Hepatocyte (in vitro differentiated cells): ENCODE data around the gene CES3. TPM values are rescaled to one million over a fixed set of nuclear protein-coding genes. Genes with fewer than 3 reads are reported as not detected.

Source experiments
- DNase-seq: peaks from one replicate; pipeline ENCODE4 v3.0.0-alpha.2; 2016; ENCODE audit warnings: low spot score
- H2AFZ ChIP-seq: fragments of 200-600 bp; sonication (generic); 2 replicates; pipeline ENCODE4 v1.6.0; 2016; ENCODE audit warnings: antibody characterized with exemption, mild to moderate bottlenecking
- H3K27ac ChIP-seq: fragments of 200-600 bp; sonication (generic); 2 replicates; pipeline ENCODE4 v1.5.1; 2016; ENCODE audit warnings: mild to moderate bottlenecking
- H3K27me3 ChIP-seq: fragments of 200-600 bp; sonication (generic); 2 replicates; pipeline ENCODE4 v1.6.1; 2016
- H3K36me3 ChIP-seq: fragments of 200-600 bp; sonication (generic); replicated peaks from 2 replicates; pipeline ENCODE4 v1.5.1; 2016; ENCODE audit warnings: low read depth; ENCODE audit not compliant: insufficient read depth
- H3K4me1 ChIP-seq: fragments of 200-600 bp; sonication (generic); 2 replicates; pipeline ENCODE4 v1.5.1; 2016; ENCODE audit warnings: mild to moderate bottlenecking, moderate library complexity; ENCODE audit not compliant: insufficient read depth
- H3K4me2 ChIP-seq: fragments of 200-600 bp; sonication (generic); 2 replicates; pipeline ENCODE4 v1.6.0; 2016
- H3K4me3 ChIP-seq: fragments of 200-600 bp; sonication (generic); 2 replicates; pipeline ENCODE4 v1.5.1; 2016; ENCODE audit warnings: mild to moderate bottlenecking
- H3K79me2 ChIP-seq: fragments of 200-600 bp; sonication (generic); 2 replicates; pipeline ENCODE4 v1.6.0; 2017; ENCODE audit warnings: mild to moderate bottlenecking
- H3K9me2 ChIP-seq: fragments of 200-600 bp; sonication (generic); replicated peaks from 2 replicates; pipeline ENCODE4 v1.6.0; 2017; ENCODE audit warnings: mild to moderate bottlenecking; ENCODE audit not compliant: insufficient read depth
- H3K9me3 ChIP-seq: fragments of 200-600 bp; sonication (generic); 2 replicates; pipeline ENCODE4 v1.5.1; 2016; ENCODE audit warnings: low read depth, mild to moderate bottlenecking
- H4K20me1 ChIP-seq: fragments of 200-600 bp; sonication (generic); 2 replicates; pipeline ENCODE4 v1.6.0; 2016; ENCODE audit warnings: mild to moderate bottlenecking; ENCODE audit not compliant: insufficient read depth, poor library complexity, severe bottlenecking
- CTCF ChIP-seq: fragments of 200-600 bp; sonication (generic); IDR thresholded peaks from 2 replicates; pipeline ENCODE4 v1.5.1; 2016; ENCODE audit warnings: antibody characterized with exemption, mild to moderate bottlenecking; ENCODE audit not compliant: poor library complexity
- EZH2 ChIP-seq: fragments of 200-600 bp; sonication (generic); IDR thresholded peaks from 2 replicates; pipeline ENCODE4 v1.6.1; 2016; ENCODE audit warnings: antibody characterized with exemption, mild to moderate bottlenecking, borderline replicate concordance
- EZH2phosphoT487 ChIP-seq: fragments of 200-600 bp; sonication (generic); IDR thresholded peaks from one replicate; pipeline ENCODE4 v1.6.1; 2018; ENCODE audit warnings: antibody characterized with exemption, mild to moderate bottlenecking, low read depth, moderate library complexity; ENCODE audit not compliant: unreplicated experiment, severe bottlenecking
- WGBS: methylation state at CpG from one replicate; pipeline ENCODE4 v1.1.6; 2016; ENCODE audit warnings: low lambda C conversion rate; ENCODE audit errors: missing lambda C conversion rate; 5-methylcytosine and 5-hydroxymethylcytosine counted together
- polyA plus RNA-seq: library from polyadenylated mRNA; unstranded; fragments of >200 nt; fragmentation: Nextera tagmentation; extraction: Ambion mirVana; gene quantifications from 2 replicates; pipeline ENCODE4 v1.2.1, GENCODE V29; 2016
- total RNA-seq: library from RNA; depleted of rRNA; stranded (reverse); fragments of >200 nt; gene quantifications from 2 replicates; pipeline ENCODE4 v1.2.3, GENCODE V29; 2014

The CES3 gene
- total and polyA plus RNA-seq, 2 experiments from 2014 or later = 1.7 to 3.8 TPM

DNA sequence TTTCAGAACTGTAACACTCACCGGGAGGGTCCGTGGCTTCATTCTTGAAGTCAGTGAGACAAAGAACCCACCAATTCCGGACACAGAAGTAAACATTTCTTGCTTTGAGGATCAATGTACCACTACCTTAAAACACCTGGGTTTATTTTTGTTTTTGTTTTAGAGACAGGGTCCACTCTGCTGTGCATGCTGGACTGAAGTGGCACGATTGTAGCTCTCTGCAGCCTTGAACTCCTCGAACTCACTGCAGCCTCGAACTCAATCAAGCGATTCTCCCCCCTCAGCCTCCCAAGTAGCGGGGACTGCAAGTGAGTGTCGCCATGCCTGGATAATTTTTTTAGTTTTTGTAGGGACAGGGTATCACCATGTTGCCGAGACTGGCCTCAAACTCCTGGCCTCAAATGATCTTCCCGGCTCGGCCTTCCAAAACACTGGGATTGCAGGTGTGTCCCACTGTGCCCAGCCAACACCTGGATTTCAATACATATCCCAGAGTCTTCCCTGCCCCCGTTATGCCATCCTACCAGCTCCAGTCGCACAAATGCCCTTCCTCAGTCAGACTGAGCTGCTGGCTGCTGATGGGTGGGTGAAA is 14.3 kb downstream of the CES3 start:
- no peaks in the 10 kb centered on the region for H3K9me2 ChIP-seq
- no peak overlapping the region for H2AFZ ChIP-seq
- TF ChIP-seq EZH2 (no peak), CTCF (no peak), EZH2phosphoT487 (no peak)
- DNase-seq = no peak
- 92% methylated on average over 14 of the region's 14 CpGs for WGBS
- no peaks in the 10 kb centered on the region for H4K20me1 ChIP-seq
- no peaks in the 10 kb centered on the region for H3K9me3 ChIP-seq
- H3K79me2 ChIP-seq = no peaks in the 10 kb centered on the region
- no peaks in the 10 kb centered on the region for H3K27me3 ChIP-seq
- no peak overlapping the region for H3K4me2 ChIP-seq
- no peaks in the 10 kb centered on the region for H3K36me3 ChIP-seq
- H3K27ac ChIP-seq = no peak overlapping the region
- H3K4me3 ChIP-seq = no peak overlapping the region
- no peaks in the 10 kb centered on the region for H3K4me1 ChIP-seq

GRCh38 chr16:66976746-66977145 is 15.7 kb downstream of the CES3 start:
- H3K36me3 ChIP-seq = no peaks in the 10 kb centered on the region
- no peaks in the 10 kb centered on the region for H3K9me3 ChIP-seq
- peak overlapping the region; percentile 42 for H3K27ac ChIP-seq

GRCh38 chr16:66977341-66978113 is 16.5 kb downstream of the CES3 start:
- WGBS = 31% methylated on average over 15 of the region's 15 CpGs
- TF ChIP-seq CTCF = peak; percentile 95
- no peak for TF ChIP-seq EZH2
- no peak for TF ChIP-seq EZH2phosphoT487
- H2AFZ ChIP-seq = no peak overlapping the region
- H3K9me2 ChIP-seq = no peaks in the 10 kb centered on the region
- H3K36me3 ChIP-seq = no peaks in the 10 kb centered on the region
- no peaks in the 10 kb centered on the region for H4K20me1 ChIP-seq
- no peak overlapping the region for H3K4me3 ChIP-seq
- DNase-seq = peak; percentile 93
- H3K4me2 ChIP-seq = no peak overlapping the region
- H3K79me2 ChIP-seq = no peaks in the 10 kb centered on the region
- H3K9me3 ChIP-seq = no peaks in the 10 kb centered on the region
- no peak overlapping the region for H3K27ac ChIP-seq
- H3K27me3 ChIP-seq = no peaks in the 10 kb centered on the region
- no peaks in the 10 kb centered on the region for H3K4me1 ChIP-seq

More at GRCh38 chr16:66976746-66977145, 15.7 kb downstream of the CES3 start:
- Histone ChIP-seq H3K4me3 (no peak overlapping the region), H3K79me2 (no peaks in the 10 kb centered on the region), H3K27me3 (no peaks in the 10 kb centered on the region), H3K9me2 (no peaks in the 10 kb centered on the region), H3K4me2 (no peak overlapping the region), H4K20me1 (no peaks in the 10 kb centered on the region), H3K4me1 (no peaks in the 10 kb centered on the region), H2AFZ (no peak overlapping the region)
- WGBS = 59% methylated on average over 13 of the region's 13 CpGs
- peak; percentile 43 for DNase-seq
- TF ChIP-seq EZH2 (no peak), CTCF (no peak), EZH2phosphoT487 (no peak)
